Neural cell (in vitro differentiated cells): ENCODE results near the gene CHTF18. TPM values are rescaled to one million over a fixed set of nuclear protein-coding genes. Genes with fewer than 3 reads are reported as not detected.
A peak's percentile ranks its signal among the peaks of the same experiment; 100 is the strongest.

Experiments used
- H2AFZ ChIP-seq: fragments of 200-600, 300-800 bp; sonication (generic), shearing (Covaris generic); 2 replicates; pipeline ENCODE4 v1.6.0; 2014; ENCODE audit warnings: low read depth, mild to moderate bottlenecking, antibody characterized with exemption, low read length, moderate library complexity
- H3F3A ChIP-seq: fragments of 200-600 bp; shearing (Covaris generic); 2 replicates; pipeline ENCODE4 v1.6.1; 2016; ENCODE audit warnings: mild to moderate bottlenecking, moderate library complexity, mixed read lengths, antibody characterized with exemption, low read length; ENCODE audit not compliant: insufficient read depth, poor library complexity, severe bottlenecking
- H3K27ac ChIP-seq: fragments of 200-600, 300-800 bp; sonication (generic), shearing (Covaris generic); 2 replicates; pipeline ENCODE4 v1.5.1; 2014; ENCODE audit warnings: mild to moderate bottlenecking, low read length, moderate library complexity
- H3K27me3 ChIP-seq: fragments of 300-800, 200-600 bp; sonication (generic), shearing (Covaris generic); 2 replicates; pipeline ENCODE4 v1.6.0; 2014; ENCODE audit warnings: mild to moderate bottlenecking, low read depth, low read length, moderate library complexity; ENCODE audit not compliant: insufficient read depth
- H3K36me3 ChIP-seq: fragments of 300-800, 200-600 bp; sonication (generic), shearing (Covaris generic); 2 replicates; pipeline ENCODE4 v1.5.1; 2014; ENCODE audit warnings: mild to moderate bottlenecking, antibody characterized with exemption, low read length, moderate library complexity; ENCODE audit not compliant: insufficient read depth
- H3K4me2 ChIP-seq: fragments of 300-800, 200-600 bp; sonication (generic), shearing (Covaris generic); 2 replicates; pipeline ENCODE4 v1.6.0; 2014; ENCODE audit warnings: mild to moderate bottlenecking, low read length
- H3K4me3 ChIP-seq: fragments of 300-800, 200-600 bp; sonication (generic), shearing (Covaris generic); 2 replicates; pipeline ENCODE4 v1.5.1; 2014; ENCODE audit warnings: mild to moderate bottlenecking, low read length, moderate library complexity
- H3K79me2 ChIP-seq: fragments of 200-600 bp; shearing (Covaris generic); replicated peaks from 2 replicates; pipeline ENCODE4 v1.6.0; 2014; ENCODE audit warnings: mild to moderate bottlenecking, low read length, moderate library complexity; ENCODE audit not compliant: insufficient read depth
- H3K9ac ChIP-seq: fragments of 300-800, 200-600 bp; sonication (generic), shearing (Covaris generic); 2 replicates; pipeline ENCODE4 v1.6.1; 2016; ENCODE audit warnings: mild to moderate bottlenecking, low read length, mixed read lengths
- H3K9me2 ChIP-seq: fragments of 200-600 bp; shearing (Covaris generic); 2 replicates; pipeline ENCODE4 v1.6.1; 2016; ENCODE audit warnings: mild to moderate bottlenecking, low read length, mixed read lengths; ENCODE audit not compliant: insufficient read depth
- H3K9me3 ChIP-seq: fragments of 200-600, 300-800 bp; sonication (generic), shearing (Covaris generic); 2 replicates; pipeline ENCODE4 v1.6.1; 2016; ENCODE audit warnings: mild to moderate bottlenecking, mixed run types, low read length, moderate library complexity, mixed read lengths
- H4K20me1 ChIP-seq: fragments of 200-600 bp; shearing (Covaris generic); 2 replicates; pipeline ENCODE4 v1.6.1; 2016; ENCODE audit warnings: mild to moderate bottlenecking, mixed run types; ENCODE audit not compliant: insufficient read depth
- EP300 ChIP-seq: fragments of 450-650 bp; conservative IDR thresholded peaks from 2 replicates; pipeline ENCODE4 v1.6.1; 2014; ENCODE audit warnings: antibody characterized with exemption, mild to moderate bottlenecking, moderate library complexity; ENCODE audit not compliant: poor library complexity, severe bottlenecking
- EZH2 ChIP-seq: fragments of 200-600, 300-800 bp; shearing (Covaris generic), sonication (generic); IDR thresholded peaks from 2 replicates; pipeline ENCODE4 v1.6.1; 2014; ENCODE audit warnings: antibody characterized with exemption, low read length, borderline replicate concordance, mild to moderate bottlenecking; ENCODE audit not compliant: insufficient read depth, poor library complexity, severe bottlenecking
- MXI1 ChIP-seq: fragments of 450-650 bp; conservative IDR thresholded peaks from 2 replicates; pipeline ENCODE4 v1.6.1; 2014; ENCODE audit warnings: antibody characterized with exemption, mild to moderate bottlenecking; ENCODE audit not compliant: poor library complexity, severe bottlenecking
- POLR2AphosphoS5 ChIP-seq: IDR thresholded peaks from 2 replicates; pipeline ENCODE4 v1.6.1; 2012
- RAD21 ChIP-seq: fragments of 450-650 bp; conservative IDR thresholded peaks from 2 replicates; pipeline ENCODE4 v1.6.1; 2014; ENCODE audit warnings: antibody characterized with exemption, mild to moderate bottlenecking, moderate library complexity
- SMC3 ChIP-seq: fragments of 450-650 bp; conservative IDR thresholded peaks from 2 replicates; pipeline ENCODE4 v1.6.1; 2014; ENCODE audit warnings: antibody characterized with exemption, mild to moderate bottlenecking, moderate library complexity; ENCODE audit not compliant: poor library complexity
- TAF1 ChIP-seq: IDR thresholded peaks from 2 replicates; pipeline ENCODE4 v1.6.1; 2012; ENCODE audit warnings: low read depth
- polyA minus RNA-seq: library from RNA; depleted of rRNA, polyadenylated mRNA; stranded (reverse); fragments of >200 nt; gene quantifications from 2 replicates; pipeline ENCODE4 v1.2.3, GENCODE V29; 2014
- polyA plus RNA-seq: library from polyadenylated mRNA; depleted of rRNA; stranded (reverse); fragments of >200 nt; gene quantifications from 2 replicates; pipeline ENCODE4 v1.2.3, GENCODE V29; 2014
- TF ChIP-seq, protein P1 (sequence below): IDR thresholded peaks from 2 replicates; pipeline ENCODE4 v1.6.1; 2012; ENCODE audit warnings: borderline replicate concordance
- TF ChIP-seq, protein P2 (sequence below): fragments of 450-650 bp; IDR thresholded peaks from 2 replicates; pipeline ENCODE4 v1.5.1; 2014; ENCODE audit warnings: antibody characterized with exemption, mild to moderate bottlenecking, moderate library complexity; ENCODE audit not compliant: poor library complexity, severe bottlenecking

The CHTF18 gene
- polyA plus RNA-seq (25.7 and 31.2 TPM in 2 replicates), polyA minus RNA-seq (11.5 and 21.2 TPM in 2 replicates)

DNA sequence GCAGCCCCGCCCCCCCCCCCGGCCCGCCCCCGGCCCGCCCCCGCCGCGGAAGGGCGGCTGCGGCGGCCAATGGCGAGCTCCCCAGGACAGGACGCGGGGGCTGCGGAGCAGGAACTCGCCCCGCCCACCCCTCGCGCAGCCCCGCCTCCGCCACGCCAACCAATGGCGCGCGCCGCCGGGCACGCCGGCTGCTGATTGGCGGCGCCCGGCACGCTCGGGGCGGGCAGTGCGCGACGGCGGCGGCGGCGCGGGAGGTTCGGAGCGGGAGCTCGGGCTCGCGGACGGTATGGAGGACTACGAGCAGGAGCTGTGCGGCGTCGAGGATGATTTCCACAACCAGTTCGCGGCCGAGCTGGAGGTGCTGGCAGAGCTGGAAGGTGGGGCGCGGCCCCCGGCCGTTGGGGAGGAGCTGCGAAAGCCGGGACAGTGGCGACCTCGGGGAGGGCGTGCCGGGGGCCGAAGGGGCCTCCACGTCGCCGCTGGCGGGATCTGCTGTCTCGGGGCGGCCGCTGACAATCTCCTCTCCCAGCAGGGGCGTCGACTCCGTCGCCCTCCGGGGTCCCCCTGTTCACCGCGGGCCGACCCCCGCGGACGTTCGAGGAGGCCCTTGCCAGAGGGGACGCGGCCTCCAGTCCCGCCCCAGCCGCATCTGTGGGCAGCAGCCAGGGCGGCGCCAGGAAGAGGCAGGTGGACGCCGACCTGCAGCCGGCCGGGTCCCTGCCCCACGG, at the start of gene CHTF18:
Gene CHTF18, plus strand, starts transcription at position 222 of the 728 bp plus-strand sequence. Its CDS starts 65 bp downstream, at position 287.
- Histone ChIP-seq H4K20me1 (no peaks in the 10 kb centered on the region), H3K9me3 (no peaks in the 10 kb centered on the region), H3K79me2 (peaks cover 9% of the 10 kb centered on the region), H3K9me2 (no peaks in the 10 kb centered on the region), H3K27me3 (no peaks in the 10 kb centered on the region), H3K27ac (peak within 1 kb of the TSS; percentile 42), H2AFZ (no peak within 1 kb of the TSS), H3K9ac (peak within 1 kb of the TSS; percentile 72), H3K4me3 (peak within 1 kb of the TSS; percentile 95), H3K36me3 (no peaks in the 10 kb centered on the region), H3K4me2 (peak within 1 kb of the TSS; percentile 78), H3F3A (no peaks in the 10 kb centered on the region)
- TF ChIP-seq, protein P1, sequence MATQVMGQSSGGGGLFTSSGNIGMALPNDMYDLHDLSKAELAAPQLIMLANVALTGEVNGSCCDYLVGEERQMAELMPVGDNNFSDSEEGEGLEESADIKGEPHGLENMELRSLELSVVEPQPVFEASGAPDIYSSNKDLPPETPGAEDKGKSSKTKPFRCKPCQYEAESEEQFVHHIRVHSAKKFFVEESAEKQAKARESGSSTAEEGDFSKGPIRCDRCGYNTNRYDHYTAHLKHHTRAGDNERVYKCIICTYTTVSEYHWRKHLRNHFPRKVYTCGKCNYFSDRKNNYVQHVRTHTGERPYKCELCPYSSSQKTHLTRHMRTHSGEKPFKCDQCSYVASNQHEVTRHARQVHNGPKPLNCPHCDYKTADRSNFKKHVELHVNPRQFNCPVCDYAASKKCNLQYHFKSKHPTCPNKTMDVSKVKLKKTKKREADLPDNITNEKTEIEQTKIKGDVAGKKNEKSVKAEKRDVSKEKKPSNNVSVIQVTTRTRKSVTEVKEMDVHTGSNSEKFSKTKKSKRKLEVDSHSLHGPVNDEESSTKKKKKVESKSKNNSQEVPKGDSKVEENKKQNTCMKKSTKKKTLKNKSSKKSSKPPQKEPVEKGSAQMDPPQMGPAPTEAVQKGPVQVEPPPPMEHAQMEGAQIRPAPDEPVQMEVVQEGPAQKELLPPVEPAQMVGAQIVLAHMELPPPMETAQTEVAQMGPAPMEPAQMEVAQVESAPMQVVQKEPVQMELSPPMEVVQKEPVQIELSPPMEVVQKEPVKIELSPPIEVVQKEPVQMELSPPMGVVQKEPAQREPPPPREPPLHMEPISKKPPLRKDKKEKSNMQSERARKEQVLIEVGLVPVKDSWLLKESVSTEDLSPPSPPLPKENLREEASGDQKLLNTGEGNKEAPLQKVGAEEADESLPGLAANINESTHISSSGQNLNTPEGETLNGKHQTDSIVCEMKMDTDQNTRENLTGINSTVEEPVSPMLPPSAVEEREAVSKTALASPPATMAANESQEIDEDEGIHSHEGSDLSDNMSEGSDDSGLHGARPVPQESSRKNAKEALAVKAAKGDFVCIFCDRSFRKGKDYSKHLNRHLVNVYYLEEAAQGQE = peak; percentile 24
- peak; percentile 64 for TF ChIP-seq EP300
- TF ChIP-seq SMC3 = peak; percentile 32
- TF ChIP-seq POLR2AphosphoS5 = peak; percentile 71
- peak; percentile 30 for TF ChIP-seq RAD21
- TF ChIP-seq, protein P2, sequence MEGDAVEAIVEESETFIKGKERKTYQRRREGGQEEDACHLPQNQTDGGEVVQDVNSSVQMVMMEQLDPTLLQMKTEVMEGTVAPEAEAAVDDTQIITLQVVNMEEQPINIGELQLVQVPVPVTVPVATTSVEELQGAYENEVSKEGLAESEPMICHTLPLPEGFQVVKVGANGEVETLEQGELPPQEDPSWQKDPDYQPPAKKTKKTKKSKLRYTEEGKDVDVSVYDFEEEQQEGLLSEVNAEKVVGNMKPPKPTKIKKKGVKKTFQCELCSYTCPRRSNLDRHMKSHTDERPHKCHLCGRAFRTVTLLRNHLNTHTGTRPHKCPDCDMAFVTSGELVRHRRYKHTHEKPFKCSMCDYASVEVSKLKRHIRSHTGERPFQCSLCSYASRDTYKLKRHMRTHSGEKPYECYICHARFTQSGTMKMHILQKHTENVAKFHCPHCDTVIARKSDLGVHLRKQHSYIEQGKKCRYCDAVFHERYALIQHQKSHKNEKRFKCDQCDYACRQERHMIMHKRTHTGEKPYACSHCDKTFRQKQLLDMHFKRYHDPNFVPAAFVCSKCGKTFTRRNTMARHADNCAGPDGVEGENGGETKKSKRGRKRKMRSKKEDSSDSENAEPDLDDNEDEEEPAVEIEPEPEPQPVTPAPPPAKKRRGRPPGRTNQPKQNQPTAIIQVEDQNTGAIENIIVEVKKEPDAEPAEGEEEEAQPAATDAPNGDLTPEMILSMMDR = no peak
- peak; percentile 91 for TF ChIP-seq MXI1
- no peak for TF ChIP-seq EZH2
- peak; percentile 33 for TF ChIP-seq TAF1

DNA sequence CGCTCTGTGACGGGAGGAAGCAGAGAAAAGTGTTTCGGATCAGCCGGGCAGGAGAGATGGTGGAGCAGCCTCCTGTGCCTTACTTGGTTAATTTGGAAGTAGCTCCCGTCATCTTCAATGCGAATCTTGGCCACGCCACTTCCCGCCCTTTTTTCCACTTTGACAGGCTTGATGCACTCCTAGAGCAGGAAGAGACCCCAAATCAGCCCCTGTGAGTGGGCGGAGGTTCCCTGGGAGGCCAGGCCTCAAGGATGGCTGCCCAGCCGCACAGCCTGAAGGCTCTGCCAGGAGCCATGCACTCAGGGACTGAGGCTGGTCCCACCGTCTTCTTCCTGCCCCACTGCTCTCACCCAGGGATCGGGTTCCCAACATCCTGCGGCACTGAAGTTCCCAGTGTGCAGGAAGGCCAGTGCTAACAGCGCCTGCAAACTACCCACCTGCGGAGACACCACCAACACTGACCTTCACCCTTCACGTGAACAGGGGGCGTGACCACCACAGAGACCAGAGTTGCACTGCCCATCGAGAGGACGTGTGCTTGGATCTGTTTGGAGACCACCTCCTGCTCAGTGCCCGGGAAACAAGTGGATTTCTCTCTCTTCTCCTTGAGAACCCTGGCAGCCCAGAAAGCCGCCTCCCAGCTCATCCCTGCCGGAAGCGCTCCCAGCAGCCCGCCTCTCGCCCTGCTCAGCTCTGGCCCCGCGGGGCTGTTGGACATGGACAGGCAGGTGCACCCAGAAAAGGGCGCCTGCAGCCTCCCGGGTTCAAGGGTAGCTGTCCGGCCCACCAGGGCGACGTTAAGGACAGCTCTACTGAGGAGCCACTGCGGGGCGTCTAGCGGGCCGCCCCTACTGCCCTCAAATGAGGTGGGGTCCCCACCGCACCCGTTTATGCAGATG, 48.6 kb upstream of the CHTF18 start:
- H3F3A ChIP-seq = no peaks in the 10 kb centered on the region
- H3K9me3 ChIP-seq = no peaks in the 10 kb centered on the region
- peak overlapping the region; percentile 86 for H3K4me2 ChIP-seq
- H3K27ac ChIP-seq = peak overlapping the region; percentile 63
- H3K9me2 ChIP-seq = no peaks in the 10 kb centered on the region
- no peaks in the 10 kb centered on the region for H3K27me3 ChIP-seq
- TF ChIP-seq TAF1 = no peak
- TF ChIP-seq, protein P1 = no peak
- no peak for TF ChIP-seq POLR2AphosphoS5
- TF ChIP-seq EP300 = no peak
- TF ChIP-seq, protein P2 = no peak
- TF ChIP-seq EZH2 = no peak
- no peak for TF ChIP-seq MXI1
- TF ChIP-seq SMC3 = no peak
- no peak for TF ChIP-seq RAD21
- peak overlapping the region; percentile 90 for H3K9ac ChIP-seq
- peak overlapping the region; percentile 96 for H3K4me3 ChIP-seq
- no peak overlapping the region for H2AFZ ChIP-seq
- peaks cover 5% of the 10 kb centered on the region for H3K79me2 ChIP-seq
- H3K36me3 ChIP-seq = no peaks in the 10 kb centered on the region
- H4K20me1 ChIP-seq = no peaks in the 10 kb centered on the region
